ENCODE results near the gene TXNDC5. TPM values are rescaled to one million over a fixed set of nuclear protein-coding genes. Genes with fewer than 3 reads are reported as not detected.
A peak's percentile ranks its signal among the peaks of the same experiment; 100 is the strongest.

The TXNDC5 gene
- total RNA-seq, 4 donors from 2014 or later, result 51.9 to 125 (median 104) TPM

DNA sequence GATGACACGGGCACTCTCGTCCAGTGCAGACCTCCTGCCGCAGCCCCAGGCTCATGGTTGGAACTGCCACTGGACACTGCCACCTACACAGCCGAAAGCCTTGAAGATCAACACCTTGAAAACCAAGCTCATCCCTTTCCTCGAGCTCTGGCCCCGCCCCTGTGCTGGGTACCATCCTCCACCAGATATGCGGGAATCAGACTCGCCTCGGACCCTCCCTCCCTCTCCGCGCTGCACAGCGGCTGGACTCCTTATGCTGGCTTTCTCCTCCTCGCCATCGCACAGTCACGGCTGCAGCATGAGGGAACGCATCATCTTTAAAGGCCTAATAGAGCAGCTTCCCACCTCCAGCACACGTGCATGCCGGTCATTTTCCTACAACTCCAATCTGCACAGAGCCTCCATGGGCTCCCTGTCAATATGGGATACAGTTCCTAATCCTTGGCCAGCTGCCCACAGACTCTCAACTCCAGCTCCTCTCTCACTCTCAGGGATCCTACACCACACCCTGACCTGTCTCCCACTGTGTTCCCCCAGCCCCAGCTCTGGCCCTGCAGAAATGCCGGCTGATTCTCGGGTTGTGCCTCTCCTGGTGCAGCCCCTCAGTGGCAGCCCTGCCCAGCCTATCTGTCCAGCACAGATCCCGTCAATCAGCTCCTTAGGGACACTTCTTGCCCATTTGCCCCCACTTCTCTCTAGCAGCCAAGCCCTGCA is 23.2 kb downstream of the TXNDC5 start:
- H3K27ac ChIP-seq, result no peak overlapping the region
- TF ChIP-seq, protein P1, sequence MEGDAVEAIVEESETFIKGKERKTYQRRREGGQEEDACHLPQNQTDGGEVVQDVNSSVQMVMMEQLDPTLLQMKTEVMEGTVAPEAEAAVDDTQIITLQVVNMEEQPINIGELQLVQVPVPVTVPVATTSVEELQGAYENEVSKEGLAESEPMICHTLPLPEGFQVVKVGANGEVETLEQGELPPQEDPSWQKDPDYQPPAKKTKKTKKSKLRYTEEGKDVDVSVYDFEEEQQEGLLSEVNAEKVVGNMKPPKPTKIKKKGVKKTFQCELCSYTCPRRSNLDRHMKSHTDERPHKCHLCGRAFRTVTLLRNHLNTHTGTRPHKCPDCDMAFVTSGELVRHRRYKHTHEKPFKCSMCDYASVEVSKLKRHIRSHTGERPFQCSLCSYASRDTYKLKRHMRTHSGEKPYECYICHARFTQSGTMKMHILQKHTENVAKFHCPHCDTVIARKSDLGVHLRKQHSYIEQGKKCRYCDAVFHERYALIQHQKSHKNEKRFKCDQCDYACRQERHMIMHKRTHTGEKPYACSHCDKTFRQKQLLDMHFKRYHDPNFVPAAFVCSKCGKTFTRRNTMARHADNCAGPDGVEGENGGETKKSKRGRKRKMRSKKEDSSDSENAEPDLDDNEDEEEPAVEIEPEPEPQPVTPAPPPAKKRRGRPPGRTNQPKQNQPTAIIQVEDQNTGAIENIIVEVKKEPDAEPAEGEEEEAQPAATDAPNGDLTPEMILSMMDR (IDR thresholded peaks at IDR 0.05), result no peak
- DNase-seq, result no peak
- no peaks in the 10 kb centered on the region for H3K27me3 ChIP-seq
- intact Hi-C loops (cut with DNase I), result no loop called here
- no peak overlapping the region for H3K4me3 ChIP-seq
- peaks cover 36 to 100% (median 60%) of the 10 kb centered on the region in 3 donors for H3K36me3 ChIP-seq
- no peaks in the 10 kb centered on the region for H3K4me1 ChIP-seq
- no peaks in the 10 kb centered on the region for H3K9me3 ChIP-seq
- WGBS, 2 donors, result 95 to 98% methylated on average over 19 to 20 of the region's 21 CpGs

DNA sequence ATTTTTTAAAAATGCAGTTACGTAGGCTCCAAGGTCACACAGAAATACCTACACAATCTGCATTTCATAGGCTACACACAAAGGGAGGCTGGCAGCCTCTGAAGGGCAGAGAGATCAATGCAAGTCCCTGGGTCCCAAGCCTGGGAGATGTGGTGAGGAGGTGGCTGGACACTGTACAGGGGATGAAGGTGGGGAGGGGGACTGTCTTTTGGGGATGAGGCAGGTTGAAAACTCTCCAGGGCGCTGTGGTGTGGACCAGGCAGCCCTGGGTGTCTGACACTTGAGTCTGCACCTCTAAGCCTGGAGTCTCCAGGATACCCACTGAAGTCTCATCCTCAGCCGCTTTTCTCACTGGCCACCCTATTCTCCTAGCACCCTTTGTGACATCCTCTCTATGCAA is 24.5 kb downstream of the TXNDC5 start:
- Histone ChIP-seq H3K4me3 (no peak overlapping the region), H3K27me3 (no peaks in the 10 kb centered on the region), H3K27ac (no peak overlapping the region), H3K9me3 (no peaks in the 10 kb centered on the region), H3K4me1 (no peaks in the 10 kb centered on the region), H3K36me3 (peaks cover 37 to 100% (median 68%) of the 10 kb centered on the region in 3 donors)
- WGBS, 2 donors, result 92 to 93% methylated on average over 2 to 3 of the region's 3 CpGs
- intact Hi-C loops (cut with DNase I), result no loop called here
- no peak for TF ChIP-seq POLR2A (IDR thresholded peaks at IDR 0.05)
- TF ChIP-seq, protein P1 (IDR thresholded peaks at IDR 0.05), result no peak
- no peak for DNase-seq

DNA sequence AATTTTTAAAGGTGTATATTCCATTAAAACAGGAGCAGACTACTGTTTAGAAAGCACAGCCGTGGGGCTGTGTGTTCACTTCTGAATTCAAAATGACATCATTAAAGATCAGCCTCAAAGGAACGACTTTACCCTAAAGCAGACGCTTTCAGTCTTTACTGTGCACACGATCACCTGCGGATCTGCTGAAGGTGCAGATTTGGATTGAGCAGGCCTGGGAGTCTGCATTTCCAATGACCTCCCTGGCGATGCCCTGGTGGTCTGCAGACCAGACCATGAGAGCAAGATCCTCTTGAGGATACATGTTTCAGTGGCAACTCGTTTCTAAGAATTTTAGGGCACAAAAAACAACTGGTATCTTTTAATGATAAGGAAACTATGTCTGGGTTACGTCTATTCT is 27.2 kb downstream of the TXNDC5 start:
- Histone ChIP-seq H3K4me3 (no peak overlapping the region), H3K27ac (no peak overlapping the region), H3K27me3 (no peaks in the 10 kb centered on the region), H3K9me3 (no peaks in the 10 kb centered on the region), H3K36me3 (peaks cover 27 to 90% (median 54%) of the 10 kb centered on the region in 3 donors), H3K4me1 (peaks cover 0 to 4% (median 0%) of the 10 kb centered on the region in 3 donors)
- DNase-seq, result no peak
- TF ChIP-seq POLR2A (IDR thresholded peaks at IDR 0.05), result no peak
- TF ChIP-seq, protein P1 (IDR thresholded peaks at IDR 0.05), result no peak
- 93 to 100% methylated on average over 7 to 8 of the region's 8 CpGs for WGBS, 2 donors
- intact Hi-C loops (cut with DNase I), result no loop called here

DNA sequence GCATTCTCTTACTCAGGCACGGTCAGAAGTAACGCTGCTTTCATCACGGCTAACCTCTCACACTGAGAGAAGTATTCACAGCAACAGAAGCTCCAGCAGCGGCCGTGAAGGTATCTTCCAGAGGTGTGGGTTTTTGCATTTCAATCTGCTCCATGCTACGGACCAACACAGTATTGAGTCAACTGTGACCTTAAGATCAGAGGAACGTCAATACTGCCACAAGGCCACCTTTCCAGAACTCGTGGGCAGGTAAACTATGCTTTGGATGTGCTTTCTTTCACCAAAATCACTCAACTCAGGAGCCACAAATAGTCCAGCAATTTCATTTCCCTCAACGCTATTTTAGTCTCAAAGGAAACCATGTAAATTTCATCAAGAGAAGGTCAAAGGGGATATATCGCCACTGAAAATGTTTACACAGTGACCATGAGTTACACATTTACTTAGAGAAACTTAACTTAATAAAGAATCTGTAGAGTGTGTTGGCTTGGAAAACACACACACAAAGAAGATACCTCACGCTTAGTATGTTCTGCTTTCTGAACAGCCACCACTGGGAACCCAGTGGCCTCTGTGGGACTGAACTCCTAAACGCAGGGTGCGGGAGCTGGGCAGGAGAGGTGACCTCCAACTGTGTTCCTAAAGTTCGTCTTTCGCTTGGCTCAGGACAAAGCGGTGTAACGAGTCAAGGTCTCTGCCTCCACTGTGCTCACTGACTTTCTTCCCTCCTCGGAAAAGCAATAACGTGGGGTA is 27.9 kb downstream of the TXNDC5 start:
- Histone ChIP-seq H3K27me3 (no peaks in the 10 kb centered on the region), H3K9me3 (no peaks in the 10 kb centered on the region), H3K36me3 (peaks cover 20 to 83% (median 47%) of the 10 kb centered on the region in 3 donors), H3K4me3 (no peak overlapping the region), H3K4me1 (peaks cover 0 to 11% (median 5%) of the 10 kb centered on the region in 3 donors), H3K27ac (peak overlapping the region in 1 of 4 donors; percentile 28)
- WGBS, 2 donors, result 88 to 89% methylated on average over 17 to 19 of the region's 19 CpGs
- no peak for DNase-seq
- intact Hi-C loops (cut with DNase I), result no loop called here
- TF ChIP-seq POLR2A (IDR thresholded peaks at IDR 0.05), result no peak
- TF ChIP-seq, protein P1 (IDR thresholded peaks at IDR 0.05), result no peak

Measured in esophagus squamous epithelium (tissue), 5 donors.